Gastrocnemius medialis (tissue), 4 donors: ENCODE measurements around the gene BICD1. TPM values are rescaled to one million over a fixed set of nuclear protein-coding genes. Genes with fewer than 3 reads are reported as not detected.
A peak's percentile ranks its signal among the peaks of the same experiment; 100 is the strongest.

Source experiments
- ATAC-seq, 2 donors: fragments of 150-250 bp; one replicate each; pipeline ENCODE4 v1.9.1; 2016
- DNase-seq, 2 donors: peaks; one replicate each; pipeline ENCODE4 v3.0.0-alpha.2; 2019
- H3K27ac ChIP-seq, 4 donors: fragments of 200-600 bp; sonication (generic); 1 replicate in 1 of 4; 2 replicates in 3 of 4; pipeline ENCODE4 v1.5.1; 2016 to 2018; ENCODE audit warnings: mild to moderate bottlenecking in 2 of 4, moderate library complexity in 1 of 4
- H3K27me3 ChIP-seq, 3 donors: fragments of 200-600 bp; sonication (generic) in 2 of 3; 1 replicate in 1 of 3; 2 replicates in 2 of 3; pipeline versions ENCODE4 v1.5.1 to v1.6.0; 2016 to 2019; ENCODE audit warnings: mild to moderate bottlenecking in 1 of 3, moderate library complexity in 1 of 3
- H3K36me3 ChIP-seq, 2 donors: fragments of 200-600 bp; sonication (generic) in 1 of 2; one replicate each; pipeline ENCODE4 v1.5.1; 2017 to 2018
- H3K4me1 ChIP-seq, 2 donors: fragments of 200-600 bp; sonication (generic) in 1 of 2; one replicate each; pipeline ENCODE4 v1.5.1; 2016 to 2017; ENCODE audit warnings: mild to moderate bottlenecking in 2 of 2
- H3K4me3 ChIP-seq, 4 donors: fragments of 200-600 bp; sonication (generic) in 3 of 4; 1 replicate in 1 of 4; 2 replicates in 3 of 4; pipeline ENCODE4 v1.5.1; 2016 to 2019; ENCODE audit warnings: mild to moderate bottlenecking in 2 of 4
- H3K9me3 ChIP-seq, 3 donors: fragments of 200-600 bp; sonication (generic) in 2 of 3; 1 replicate in 1 of 3; 2 replicates in 2 of 3; pipeline ENCODE4 v1.5.1; 2016 to 2019
- POLR2A ChIP-seq, 2 donors: fragments of 450-650 bp; IDR thresholded peaks; one replicate each; pipeline ENCODE4 v1.6.1; 2017; ENCODE audit warnings: antibody characterized with exemption in 2 of 2, mild to moderate bottlenecking in 2 of 2, moderate library complexity in 2 of 2
- in situ Hi-C, 4 donors: fragments of 200-750 bp; cut with MboI; loops; one replicate each; pipeline versions ENCODE4 v1.15.0 to v1.8.0; 2017; ENCODE audit warnings: low sequenced_read_pairs in 4 of 4
- intact Hi-C: fragments of 100-400 bp; cut with DNase I; formaldehyde crosslinking; loops from one replicate; pipeline ENCODE4 v1.15.1; 2023; ENCODE audit warnings: low total_unique reads
- total RNA-seq, 4 donors: library from RNA; depleted of rRNA; stranded (reverse); fragments of >200 nt; gene quantifications; one replicate each; pipeline versions ENCODE4 v1.1.0 to v1.2.3, GENCODE V29; 2016
- TF ChIP-seq, protein P1 (sequence below), 5 experiments: fragments of 450-650 bp in 3 of 5; fragments of 200-600 bp in 2 of 5; sonication (generic) in 2 of 5; IDR thresholded peaks in 4 of 5; conservative IDR thresholded peaks in 1 of 5; 1 replicate in 4 of 5; 2 replicates in 1 of 5; pipeline ENCODE4 v1.5.1; 2016 to 2019; ENCODE audit warnings: antibody characterized with exemption in 5 of 5, mild to moderate bottlenecking in 3 of 5, moderate library complexity in 3 of 5

The BICD1 gene
- total RNA-seq, 4 donors from 2014 or later: 1.4 to 2.3 (median 2.0) TPM

DNA sequence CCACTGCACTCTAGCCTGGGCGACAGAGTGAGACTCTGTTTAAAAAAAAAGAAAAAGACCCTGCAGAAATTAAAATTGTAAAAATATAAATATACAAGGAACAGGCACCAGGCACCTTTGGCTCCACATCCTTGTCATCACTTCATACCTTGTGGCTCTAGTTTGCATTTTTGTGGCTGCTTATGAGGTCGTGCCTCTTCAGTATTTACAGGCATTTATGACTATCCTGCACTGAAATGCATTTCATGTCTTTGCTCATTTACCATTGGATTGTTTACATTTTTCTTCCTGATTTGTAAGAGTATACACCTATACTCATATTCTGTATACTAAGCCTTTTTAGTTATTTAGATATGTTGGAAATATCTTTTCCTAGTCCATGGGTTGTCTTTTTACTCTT is 20.1 kb downstream of the BICD1 start:
- ATAC-seq (no peak), DNase-seq (no peak)
- no peaks in the 10 kb centered on the region for H3K4me1 ChIP-seq
- TF ChIP-seq POLR2A (IDR thresholded peaks at IDR 0.05): no peak
- TF ChIP-seq, protein P1, sequence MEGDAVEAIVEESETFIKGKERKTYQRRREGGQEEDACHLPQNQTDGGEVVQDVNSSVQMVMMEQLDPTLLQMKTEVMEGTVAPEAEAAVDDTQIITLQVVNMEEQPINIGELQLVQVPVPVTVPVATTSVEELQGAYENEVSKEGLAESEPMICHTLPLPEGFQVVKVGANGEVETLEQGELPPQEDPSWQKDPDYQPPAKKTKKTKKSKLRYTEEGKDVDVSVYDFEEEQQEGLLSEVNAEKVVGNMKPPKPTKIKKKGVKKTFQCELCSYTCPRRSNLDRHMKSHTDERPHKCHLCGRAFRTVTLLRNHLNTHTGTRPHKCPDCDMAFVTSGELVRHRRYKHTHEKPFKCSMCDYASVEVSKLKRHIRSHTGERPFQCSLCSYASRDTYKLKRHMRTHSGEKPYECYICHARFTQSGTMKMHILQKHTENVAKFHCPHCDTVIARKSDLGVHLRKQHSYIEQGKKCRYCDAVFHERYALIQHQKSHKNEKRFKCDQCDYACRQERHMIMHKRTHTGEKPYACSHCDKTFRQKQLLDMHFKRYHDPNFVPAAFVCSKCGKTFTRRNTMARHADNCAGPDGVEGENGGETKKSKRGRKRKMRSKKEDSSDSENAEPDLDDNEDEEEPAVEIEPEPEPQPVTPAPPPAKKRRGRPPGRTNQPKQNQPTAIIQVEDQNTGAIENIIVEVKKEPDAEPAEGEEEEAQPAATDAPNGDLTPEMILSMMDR (IDR thresholded peaks at IDR 0.05 in 4 of 5, conservative IDR thresholded peaks at IDR 0.05 in 1 of 5): no peak
- H3K4me3 ChIP-seq: no peak overlapping the region
- in situ Hi-C loops (no loop called here), intact Hi-C loops (no loop called here)
- no peak overlapping the region for H3K27ac ChIP-seq
- H3K27me3 ChIP-seq: no peaks in the 10 kb centered on the region
- no peaks in the 10 kb centered on the region for H3K36me3 ChIP-seq
- no peaks in the 10 kb centered on the region for H3K9me3 ChIP-seq

DNA sequence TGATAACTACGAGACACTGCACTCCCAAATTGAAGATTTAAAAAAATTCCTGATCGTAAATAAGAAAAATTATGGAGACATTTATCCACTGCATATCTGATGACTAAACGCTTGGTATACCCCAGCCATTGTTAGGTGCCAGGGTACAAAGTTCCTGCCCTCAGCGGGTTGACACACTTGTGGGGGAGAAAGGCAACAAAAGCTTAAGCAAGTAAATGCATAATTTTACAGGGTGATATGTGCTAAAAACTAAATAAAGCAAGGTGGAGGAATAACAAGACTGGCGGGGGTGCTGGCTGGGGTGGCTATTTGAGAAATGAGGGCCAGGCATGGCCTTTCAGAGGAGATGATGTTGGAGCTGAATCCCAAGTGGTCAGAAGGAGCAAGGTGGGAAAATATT is 25.0 kb downstream of the BICD1 start:
- no peak overlapping the region for H3K4me3 ChIP-seq
- TF ChIP-seq, protein P1 (IDR thresholded peaks at IDR 0.05 in 4 of 5, conservative IDR thresholded peaks at IDR 0.05 in 1 of 5): no peak
- no peak for TF ChIP-seq POLR2A (IDR thresholded peaks at IDR 0.05)
- no peak overlapping the region for H3K27ac ChIP-seq
- in situ Hi-C loops (no loop called here), intact Hi-C loops (no loop called here)
- DNase-seq (no peak), ATAC-seq (no peak)
- peaks cover 0 to 6% of the 10 kb centered on the region in 2 donors for H3K4me1 ChIP-seq
- no peaks in the 10 kb centered on the region for H3K36me3 ChIP-seq
- no peaks in the 10 kb centered on the region for H3K9me3 ChIP-seq
- no peaks in the 10 kb centered on the region for H3K27me3 ChIP-seq

DNA sequence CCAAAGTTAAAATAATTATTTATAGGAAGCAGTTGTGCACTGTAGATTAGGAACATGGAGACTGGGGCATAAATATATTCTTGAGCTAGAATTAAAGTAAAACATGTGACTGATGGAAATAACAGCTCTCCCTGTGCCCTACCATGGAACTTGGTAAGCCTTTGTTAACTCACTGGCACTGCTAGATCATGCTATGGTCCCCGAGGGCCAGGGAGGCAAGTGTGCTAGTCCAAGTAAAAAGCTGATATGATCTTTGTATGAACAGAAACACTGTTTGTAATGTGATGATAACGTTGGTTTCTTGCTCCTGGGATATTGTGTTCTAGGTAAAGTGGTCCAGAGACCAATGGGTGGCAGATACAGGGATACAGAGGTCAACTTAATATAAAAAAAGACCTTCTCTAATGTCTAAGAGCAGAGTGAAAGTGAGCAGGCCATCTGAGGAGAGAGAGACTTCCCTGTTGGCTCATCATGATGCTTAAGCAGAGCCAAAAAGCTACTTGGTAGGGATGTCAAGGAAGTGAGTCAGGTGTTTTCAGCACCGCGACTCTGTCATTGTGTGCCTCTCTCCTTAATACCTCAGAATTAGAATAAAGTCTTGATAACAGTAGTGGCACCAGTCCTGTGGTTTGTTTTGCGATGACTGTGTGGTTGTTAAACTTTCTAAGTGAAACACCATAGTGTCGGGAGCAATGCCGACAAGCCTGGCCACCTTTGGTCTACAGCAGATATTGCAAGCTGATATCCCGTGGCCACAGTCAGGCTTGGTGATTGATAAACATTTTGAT is 27.6 kb downstream of the BICD1 start:
- H3K36me3 ChIP-seq: no peaks in the 10 kb centered on the region
- H3K4me1 ChIP-seq: peaks cover 0 to 6% of the 10 kb centered on the region in 2 donors
- intact Hi-C loops: no loop called here
- peak in 1 of 2 donors; percentile 55 for ATAC-seq
- in situ Hi-C loops: no loop called here
- H3K4me3 ChIP-seq: no peak overlapping the region
- H3K27ac ChIP-seq: peak overlapping the region in 3 of 4 donors; percentile 5 to 47 (median 29)
- no peaks in the 10 kb centered on the region for H3K9me3 ChIP-seq
- H3K27me3 ChIP-seq: no peaks in the 10 kb centered on the region
- no peak for DNase-seq
- no peak for TF ChIP-seq POLR2A (IDR thresholded peaks at IDR 0.05)
- TF ChIP-seq, protein P1 (IDR thresholded peaks at IDR 0.05 in 4 of 5, conservative IDR thresholded peaks at IDR 0.05 in 1 of 5): no peak

DNA sequence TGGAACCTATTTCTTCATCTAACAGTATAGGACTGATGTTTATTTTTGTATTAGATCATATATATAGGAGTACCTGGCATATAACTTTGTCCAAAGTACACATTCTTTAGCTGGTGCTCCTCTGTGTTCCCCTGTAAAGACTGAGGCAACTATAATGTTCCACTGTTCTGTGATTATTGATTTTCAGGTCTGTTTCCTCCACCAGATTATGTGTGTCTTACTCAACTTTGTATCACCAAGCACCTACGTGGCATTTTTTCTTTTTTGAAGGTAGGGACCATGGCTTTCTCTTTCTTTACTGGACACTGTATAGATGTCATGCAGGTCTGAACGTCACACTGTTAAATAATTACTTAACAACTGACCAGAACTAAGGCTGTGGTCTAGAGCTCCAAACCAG is 29.3 kb downstream of the BICD1 start:
- intact Hi-C loops: no loop called here
- H3K4me3 ChIP-seq: no peak overlapping the region
- H3K9me3 ChIP-seq: no peaks in the 10 kb centered on the region
- H3K27me3 ChIP-seq: no peaks in the 10 kb centered on the region
- in situ Hi-C loops: no loop called here
- no peak for ATAC-seq
- no peaks in the 10 kb centered on the region for H3K36me3 ChIP-seq
- DNase-seq: no peak
- peaks cover 0 to 6% of the 10 kb centered on the region in 2 donors for H3K4me1 ChIP-seq
- TF ChIP-seq, protein P1 (IDR thresholded peaks at IDR 0.05 in 4 of 5, conservative IDR thresholded peaks at IDR 0.05 in 1 of 5): no peak
- no peak for TF ChIP-seq POLR2A (IDR thresholded peaks at IDR 0.05)
- H3K27ac ChIP-seq: no peak overlapping the region
